Endothelial cell of umbilical vein (primary cell): ENCODE data around the gene ZNF174. TPM values are rescaled to one million over a fixed set of nuclear protein-coding genes. Genes with fewer than 3 reads are reported as not detected.

ENCODE experiments used
- BruUV-seq: library from RNA; stranded (reverse); fragments of 400-500 nt; replicated peaks from 2 replicates; lab custom pipeline; 2021; lab: Mats Ljungman, UMichigan
- CTCF ChIA-PET: fragments of 300-600, 350-600 bp; sonication (Branson Sonifier 250); formaldehyde crosslinking; loops from one replicate; lab custom pipeline; 2021; ENCODE audit warnings: antibody characterized with exemption, inconsistent platforms; lab: Charles Lee
- POLR2A ChIA-PET: fragments of 300-600, 350-600 bp; sonication (Branson Sonifier 250); formaldehyde crosslinking; loops from one replicate; lab custom pipeline; 2021; ENCODE audit warnings: antibody characterized with exemption, inconsistent platforms; lab: Charles Lee
- DNase-seq: peaks from one replicate; pipeline ENCODE4 v3.0.0-alpha.2; 2011; ENCODE audit warnings: low read depth, low spot score
- FAIRE-seq: peaks from 2 replicates; lab custom pipeline; 2011; peaks lifted over from hg19 to GRCh38; lab: Jason Lieb, UNC
- H2AFZ ChIP-seq: 2 replicates; pipeline ENCODE4 v1.6.0; 2012; ENCODE audit warnings: low read depth, low read length, control low read depth, inconsistent platforms
- H3K27ac ChIP-seq: 2 replicates; pipeline ENCODE4 v1.5.1; 2011; ENCODE audit warnings: low read depth, mild to moderate bottlenecking, control low read depth, low read length, moderate library complexity; ENCODE audit not compliant: insufficient read depth
- H3K27me3 ChIP-seq, 2 experiments: 2 replicates each; pipeline versions ENCODE4 v1.6.0 to v1.6.1; 2011; ENCODE audit warnings: low read length in 2 of 2, mixed read lengths in 1 of 2; ENCODE audit not compliant: control insufficient read depth in 2 of 2, insufficient read depth in 2 of 2
- H3K36me3 ChIP-seq, 2 experiments: 2 replicates in 1 of 2; 3 replicates in 1 of 2; pipeline ENCODE4 v1.5.1; 2011; ENCODE audit warnings: low read length in 2 of 2, mild to moderate bottlenecking in 1 of 2, moderate library complexity in 1 of 2; ENCODE audit not compliant: control insufficient read depth in 2 of 2, insufficient read depth in 2 of 2; ENCODE audit errors: extremely low read depth in 1 of 2
- H3K4me1 ChIP-seq: 3 replicates; pipeline ENCODE4 v1.5.1; 2011; ENCODE audit warnings: mild to moderate bottlenecking, low read length; ENCODE audit not compliant: control insufficient read depth, insufficient read depth; ENCODE audit errors: extremely low read depth
- H3K4me2 ChIP-seq: 2 replicates; pipeline ENCODE4 v1.6.1; 2011; ENCODE audit warnings: low read length, control low read depth, mixed read lengths; ENCODE audit not compliant: insufficient read depth
- H3K4me3 ChIP-seq, 3 experiments: fragments of 200-600 bp in 1 of 3; sonication (generic), shearing (Covaris generic) in 1 of 3; replicated peaks in 1 of 3; 2 replicates each; pipeline ENCODE4 v1.5.1; 2011 to 2016; ENCODE audit warnings: control low read depth in 3 of 3, low read length in 3 of 3, mild to moderate bottlenecking in 2 of 3, inconsistent platforms in 1 of 3, low read depth in 1 of 3, moderate library complexity in 1 of 3; ENCODE audit not compliant: insufficient read depth in 1 of 3
- H3K79me2 ChIP-seq: 2 replicates; pipeline ENCODE4 v1.6.0; 2012; ENCODE audit warnings: low read length, inconsistent platforms; ENCODE audit not compliant: control insufficient read depth, insufficient read depth
- H3K9ac ChIP-seq: replicated peaks from 2 replicates; pipeline ENCODE3; 2011; ENCODE audit warnings: low read length, control low read depth; ENCODE audit not compliant: insufficient read depth; ENCODE audit errors: extremely low read depth
- H3K9me1 ChIP-seq: replicated peaks from 3 replicates; pipeline ENCODE4 v1.6.0; 2011; ENCODE audit warnings: mild to moderate bottlenecking, low read length; ENCODE audit not compliant: control insufficient read depth, insufficient read depth; ENCODE audit errors: extremely low read depth
- H3K9me3 ChIP-seq: replicated peaks from 2 replicates; pipeline ENCODE4 v1.5.1; 2012; ENCODE audit warnings: low read length, inconsistent platforms; ENCODE audit not compliant: control insufficient read depth, insufficient read depth
- H4K20me1 ChIP-seq: replicated peaks from 2 replicates; pipeline ENCODE3; 2011; ENCODE audit warnings: mild to moderate bottlenecking, low read length; ENCODE audit not compliant: control insufficient read depth, insufficient read depth; ENCODE audit errors: extremely low read depth
- EZH2 ChIP-seq: IDR thresholded peaks from 2 replicates; pipeline ENCODE4 v1.6.1; 2012; ENCODE audit warnings: borderline replicate concordance, low read depth, mild to moderate bottlenecking, moderate library complexity, low read length, inconsistent platforms; ENCODE audit not compliant: severe bottlenecking
- FOS ChIP-seq: IDR thresholded peaks from 2 replicates; pipeline ENCODE4 v1.6.1; 2011; ENCODE audit warnings: mild to moderate bottlenecking, low read length, moderate library complexity, borderline replicate concordance; ENCODE audit not compliant: insufficient read depth
- GATA2 ChIP-seq: IDR thresholded peaks from 2 replicates; pipeline ENCODE4 v1.7.0; 2011; ENCODE audit warnings: low read depth, mild to moderate bottlenecking, moderate library complexity, mixed read lengths, low read length; ENCODE audit not compliant: insufficient read length, insufficient read depth
- JUN ChIP-seq: IDR thresholded peaks from 2 replicates; pipeline ENCODE4 v1.6.1; 2011; ENCODE audit warnings: borderline replicate concordance, low read depth; ENCODE audit not compliant: insufficient read length, insufficient read depth
- MYC ChIP-seq: IDR thresholded peaks from one replicate; pipeline ENCODE4 v1.6.1; 2011; ENCODE audit warnings: mild to moderate bottlenecking, low read depth, low read length
- POLR2A ChIP-seq: IDR thresholded peaks from 2 replicates; pipeline ENCODE4 v1.6.1; 2012; ENCODE audit warnings: low read depth, mild to moderate bottlenecking, control low read depth, low read length
- POLR2AphosphoS5 ChIP-seq: IDR thresholded peaks from 2 replicates; pipeline ENCODE4 v1.6.1; 2012; ENCODE audit warnings: low read depth, mild to moderate bottlenecking, control low read depth, low read length, moderate library complexity; ENCODE audit not compliant: insufficient read depth
- dilution Hi-C: fragments of 300-500 bp; cut with MboI; formaldehyde crosslinking; loops from one replicate; pipeline ENCODE4 v1.15.0; 2019; ENCODE audit warnings: low sequenced_read_pairs; ENCODE audit not compliant: extremely low pct_ligation_motif_present
- intact Hi-C: fragments of 100-400 bp; cut with micrococcal nuclease; formaldehyde crosslinking; loops from one replicate; pipeline ENCODE4 v1.10.0; 2022
- polyA plus RNA-seq, 4 experiments: library from polyadenylated mRNA; depleted of rRNA in 3 of 4; stranded (reverse) in 3 of 4; unstranded in 1 of 4; fragments of >200 nt; gene quantifications; 2 replicates each; pipeline versions ENCODE4 v1.2.1 to v1.2.3, GENCODE V29; 2011 to 2012; ENCODE audit warnings: missing spikeins in 1 of 4
- total RNA-seq: library from RNA; stranded (reverse); gene quantifications from 2 replicates; pipeline ENCODE4 v1.2.3, GENCODE V29; 2021
- TF ChIP-seq, protein P1 (sequence below): IDR thresholded peaks from 2 replicates; pipeline ENCODE4 v1.6.1; 2011; ENCODE audit not compliant: insufficient read depth, insufficient read length
- TF ChIP-seq, protein P2 (sequence below), 2 donors: IDR thresholded peaks; 1 replicate in 1 of 2; 2 replicates in 1 of 2; pipeline ENCODE4 v1.5.1; 2011; ENCODE audit warnings: low read length in 2 of 2, mild to moderate bottlenecking in 2 of 2, moderate library complexity in 2 of 2, control low read depth in 1 of 2, inconsistent platforms in 1 of 2, low read depth in 1 of 2; ENCODE audit not compliant: insufficient read depth in 1 of 2; ENCODE audit errors: extremely low read depth in 1 of 2

Gene ZNF174
- total and polyA plus RNA-seq, 2 donors (not counting 3 experiments of a cell fraction or from before 2014, with no cell fraction given), result 7.1 to 9.1 TPM

GRCh38 chr16:3458278-3458851, 57.4 kb downstream of the ZNF174 start:
- Histone ChIP-seq H3K79me2 (peaks cover 52% of the 10 kb centered on the region), H3K9ac (peak overlapping the region; percentile 85), H3K9me1 (no peaks in the 10 kb centered on the region), H3K27ac (peak overlapping the region; percentile 50), H3K36me3 (no peaks in the 10 kb centered on the region), H2AFZ (peak overlapping the region; percentile 69), H3K4me3 (peak overlapping the region; percentile 47 to 76 (median 62)), H3K27me3 (no peaks in the 10 kb centered on the region), H3K4me1 (peaks cover 27% of the 10 kb centered on the region), H3K4me2 (peak overlapping the region; percentile 97), H3K9me3 (no peaks in the 10 kb centered on the region), H4K20me1 (peaks cover 5% of the 10 kb centered on the region)
- TF ChIP-seq, protein P1, sequence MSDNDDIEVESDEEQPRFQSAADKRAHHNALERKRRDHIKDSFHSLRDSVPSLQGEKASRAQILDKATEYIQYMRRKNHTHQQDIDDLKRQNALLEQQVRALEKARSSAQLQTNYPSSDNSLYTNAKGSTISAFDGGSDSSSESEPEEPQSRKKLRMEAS, result no peak
- TF ChIP-seq MYC (no peak), JUN (no peak), FOS (no peak), POLR2AphosphoS5 (no peak), POLR2A (no peak), GATA2 (no peak), EZH2 (no peak)
- TF ChIP-seq, protein P2, sequence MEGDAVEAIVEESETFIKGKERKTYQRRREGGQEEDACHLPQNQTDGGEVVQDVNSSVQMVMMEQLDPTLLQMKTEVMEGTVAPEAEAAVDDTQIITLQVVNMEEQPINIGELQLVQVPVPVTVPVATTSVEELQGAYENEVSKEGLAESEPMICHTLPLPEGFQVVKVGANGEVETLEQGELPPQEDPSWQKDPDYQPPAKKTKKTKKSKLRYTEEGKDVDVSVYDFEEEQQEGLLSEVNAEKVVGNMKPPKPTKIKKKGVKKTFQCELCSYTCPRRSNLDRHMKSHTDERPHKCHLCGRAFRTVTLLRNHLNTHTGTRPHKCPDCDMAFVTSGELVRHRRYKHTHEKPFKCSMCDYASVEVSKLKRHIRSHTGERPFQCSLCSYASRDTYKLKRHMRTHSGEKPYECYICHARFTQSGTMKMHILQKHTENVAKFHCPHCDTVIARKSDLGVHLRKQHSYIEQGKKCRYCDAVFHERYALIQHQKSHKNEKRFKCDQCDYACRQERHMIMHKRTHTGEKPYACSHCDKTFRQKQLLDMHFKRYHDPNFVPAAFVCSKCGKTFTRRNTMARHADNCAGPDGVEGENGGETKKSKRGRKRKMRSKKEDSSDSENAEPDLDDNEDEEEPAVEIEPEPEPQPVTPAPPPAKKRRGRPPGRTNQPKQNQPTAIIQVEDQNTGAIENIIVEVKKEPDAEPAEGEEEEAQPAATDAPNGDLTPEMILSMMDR (IDR thresholded peaks at IDR 0.05; ENCODE audit: extremely low read depth in 1 of 2, insufficient read depth in 1 of 2, low read depth in 1 of 2, low read length in 2 of 2), result no peak
- dilution Hi-C loops (no loop called here), intact Hi-C loops (loop anchor here (2.0 to 5.0 kb wide), 2 partner anchors 176 to 276 kb away; partner anchors contain the start of gene ZNF263)
- ChIA-PET POLR2A (no interaction called here), CTCF (interaction anchor here (0.8 to 1.3 kb wide), 3 partner anchors 42 to 194 kb away, joined by 3 to 4 read pairs (median 3); partner anchors contain the start of gene CLUAP1)
- BruUV-seq, result no TSS peak
- DNase-seq, result peak; percentile 37
- peak; percentile 76 for FAIRE-seq
